ENCODE results near the gene MYO7A. TPM values are rescaled to one million over a fixed set of nuclear protein-coding genes. Genes with fewer than 3 reads are reported as not detected.
A peak's percentile ranks its signal among the peaks of the same experiment; 100 is the strongest.

Gene MYO7A
- total RNA-seq, 3 donors from 2014 or later (not counting 1 experiment from before 2014, with no cell fraction given): 0.20 to 1.1 (median 0.68) TPM

DNA sequence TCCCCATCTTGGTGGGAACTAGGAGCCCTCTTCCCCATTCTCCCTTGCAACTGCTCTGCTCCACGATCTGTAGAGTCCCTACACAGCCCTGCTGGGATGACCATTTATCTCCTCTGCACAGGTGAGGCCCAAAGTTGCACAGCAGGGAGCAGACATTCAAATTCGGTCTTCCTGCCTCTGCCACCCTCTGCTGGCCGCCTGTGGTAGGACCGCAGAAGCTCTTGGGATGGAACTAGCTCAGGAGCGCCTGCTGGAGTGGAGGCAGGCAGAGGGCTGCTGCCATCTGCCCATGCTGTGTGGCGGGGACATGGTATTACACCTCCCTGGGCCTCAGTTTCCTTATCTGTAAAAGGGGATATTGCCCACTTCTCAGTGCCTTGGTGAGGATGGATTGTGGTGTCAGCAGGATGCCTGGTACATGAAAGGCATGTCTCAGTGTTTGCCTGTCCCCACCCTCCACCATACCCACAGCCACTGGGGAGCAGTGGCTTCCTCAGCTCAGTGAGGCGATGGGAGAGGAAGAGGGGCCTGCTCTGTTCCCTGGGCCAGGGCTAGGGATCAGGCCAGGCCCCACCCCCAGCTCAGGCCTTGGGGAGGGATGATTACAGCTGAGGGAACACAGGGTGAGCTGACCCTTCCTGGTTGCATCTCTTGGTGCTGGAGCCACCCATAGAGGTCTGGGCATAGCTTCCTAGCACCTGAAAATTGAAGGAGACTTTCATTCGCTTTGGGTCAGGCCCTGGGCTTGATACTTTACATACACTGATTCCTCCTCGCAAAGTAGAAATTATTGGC, 36.7 kb upstream of the MYO7A start:
- H3K9me3 Mint-ChIP-seq: no peaks in the 10 kb centered on the region
- intact Hi-C loops (cut with micrococcal nuclease): loop anchor here (1.0 to 5.0 kb wide), 3 partner anchors 25 to 174 kb away; partner anchors contain the start of gene CAPN5
- DNase-seq (peak; percentile 76 to 87), ATAC-seq (peak; percentile 77 to 100 (median 98))
- TF ChIP-seq, protein P1, sequence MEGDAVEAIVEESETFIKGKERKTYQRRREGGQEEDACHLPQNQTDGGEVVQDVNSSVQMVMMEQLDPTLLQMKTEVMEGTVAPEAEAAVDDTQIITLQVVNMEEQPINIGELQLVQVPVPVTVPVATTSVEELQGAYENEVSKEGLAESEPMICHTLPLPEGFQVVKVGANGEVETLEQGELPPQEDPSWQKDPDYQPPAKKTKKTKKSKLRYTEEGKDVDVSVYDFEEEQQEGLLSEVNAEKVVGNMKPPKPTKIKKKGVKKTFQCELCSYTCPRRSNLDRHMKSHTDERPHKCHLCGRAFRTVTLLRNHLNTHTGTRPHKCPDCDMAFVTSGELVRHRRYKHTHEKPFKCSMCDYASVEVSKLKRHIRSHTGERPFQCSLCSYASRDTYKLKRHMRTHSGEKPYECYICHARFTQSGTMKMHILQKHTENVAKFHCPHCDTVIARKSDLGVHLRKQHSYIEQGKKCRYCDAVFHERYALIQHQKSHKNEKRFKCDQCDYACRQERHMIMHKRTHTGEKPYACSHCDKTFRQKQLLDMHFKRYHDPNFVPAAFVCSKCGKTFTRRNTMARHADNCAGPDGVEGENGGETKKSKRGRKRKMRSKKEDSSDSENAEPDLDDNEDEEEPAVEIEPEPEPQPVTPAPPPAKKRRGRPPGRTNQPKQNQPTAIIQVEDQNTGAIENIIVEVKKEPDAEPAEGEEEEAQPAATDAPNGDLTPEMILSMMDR (IDR thresholded peaks at IDR 0.05): peak; percentile 96
- Histone ChIP-seq H3K4me3 (ENCODE audit: low read length) (no peak overlapping the region), H3K27ac (ENCODE audit: low read length) (no peak overlapping the region), H3K36me3 (ENCODE audit: control insufficient read depth, insufficient read depth, low read length) (no peaks in the 10 kb centered on the region), H3K4me1 (ENCODE audit: control insufficient read depth, insufficient read depth, low read length) (no peaks in the 10 kb centered on the region), H3K9me3 (ENCODE audit: control insufficient read depth, insufficient read depth, low read length) (no peaks in the 10 kb centered on the region), H3K27me3 (ENCODE audit: control insufficient read depth, insufficient read depth, low read length) (no peaks in the 10 kb centered on the region)
- WGBS (ENCODE audit: insufficient coverage): 31% methylated on average over 9 of the region's 9 CpGs
- H3K4me3 Mint-ChIP-seq: no peak overlapping the region
- no peaks in the 10 kb centered on the region for H3K36me3 Mint-ChIP-seq
- H3K27ac Mint-ChIP-seq: no peak overlapping the region
- H3K4me1 Mint-ChIP-seq: peaks cover 5 to 8% of the 10 kb centered on the region in 2 donors
- no peaks in the 10 kb centered on the region for H3K27me3 Mint-ChIP-seq (ENCODE audit: low read depth in 2 of 2)

DNA sequence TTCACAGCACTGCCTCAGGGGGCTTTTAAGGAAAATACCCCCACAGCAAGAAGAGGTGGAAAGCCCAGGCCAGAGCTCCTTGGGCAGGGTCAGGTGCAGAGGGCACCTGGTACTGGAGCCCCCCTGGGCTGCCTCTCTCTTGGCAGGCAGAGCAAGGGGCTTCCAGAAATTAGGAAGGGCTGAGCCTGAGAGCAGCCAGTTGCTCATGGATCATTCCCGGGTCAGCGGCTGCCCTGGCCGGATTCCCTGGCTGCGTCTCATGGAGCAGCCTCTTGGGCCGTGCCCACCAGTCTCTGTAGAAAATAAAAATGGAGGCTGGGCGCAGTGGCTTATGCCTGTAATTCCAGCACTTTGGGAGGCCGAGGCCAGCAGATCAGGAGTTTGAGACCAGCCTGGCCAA, 35.7 kb upstream of the MYO7A start:
- H3K27ac Mint-ChIP-seq: no peak overlapping the region
- Histone ChIP-seq H3K27me3 (ENCODE audit: control insufficient read depth, insufficient read depth, low read length) (no peaks in the 10 kb centered on the region), H3K4me1 (ENCODE audit: control insufficient read depth, insufficient read depth, low read length) (no peaks in the 10 kb centered on the region), H3K27ac (ENCODE audit: low read length) (no peak overlapping the region), H3K36me3 (ENCODE audit: control insufficient read depth, insufficient read depth, low read length) (no peaks in the 10 kb centered on the region), H3K4me3 (ENCODE audit: low read length) (no peak overlapping the region), H3K9me3 (ENCODE audit: control insufficient read depth, insufficient read depth, low read length) (no peaks in the 10 kb centered on the region)
- no peaks in the 10 kb centered on the region for H3K27me3 Mint-ChIP-seq (ENCODE audit: low read depth in 2 of 2)
- H3K4me3 Mint-ChIP-seq: no peak overlapping the region
- 77% methylated on average over 6 of the region's 7 CpGs for WGBS (ENCODE audit: insufficient coverage)
- no peaks in the 10 kb centered on the region for H3K9me3 Mint-ChIP-seq
- TF ChIP-seq, protein P1 (IDR thresholded peaks at IDR 0.05): no peak
- ATAC-seq: no peak
- peaks cover 9 to 13% of the 10 kb centered on the region in 2 donors for H3K4me1 Mint-ChIP-seq
- intact Hi-C loops (cut with micrococcal nuclease): loop anchor here (5.0 kb wide), 1 partner anchor 175 kb away; no protein-coding TSS in a partner anchor
- H3K36me3 Mint-ChIP-seq: no peaks in the 10 kb centered on the region
- no peak for DNase-seq

DNA sequence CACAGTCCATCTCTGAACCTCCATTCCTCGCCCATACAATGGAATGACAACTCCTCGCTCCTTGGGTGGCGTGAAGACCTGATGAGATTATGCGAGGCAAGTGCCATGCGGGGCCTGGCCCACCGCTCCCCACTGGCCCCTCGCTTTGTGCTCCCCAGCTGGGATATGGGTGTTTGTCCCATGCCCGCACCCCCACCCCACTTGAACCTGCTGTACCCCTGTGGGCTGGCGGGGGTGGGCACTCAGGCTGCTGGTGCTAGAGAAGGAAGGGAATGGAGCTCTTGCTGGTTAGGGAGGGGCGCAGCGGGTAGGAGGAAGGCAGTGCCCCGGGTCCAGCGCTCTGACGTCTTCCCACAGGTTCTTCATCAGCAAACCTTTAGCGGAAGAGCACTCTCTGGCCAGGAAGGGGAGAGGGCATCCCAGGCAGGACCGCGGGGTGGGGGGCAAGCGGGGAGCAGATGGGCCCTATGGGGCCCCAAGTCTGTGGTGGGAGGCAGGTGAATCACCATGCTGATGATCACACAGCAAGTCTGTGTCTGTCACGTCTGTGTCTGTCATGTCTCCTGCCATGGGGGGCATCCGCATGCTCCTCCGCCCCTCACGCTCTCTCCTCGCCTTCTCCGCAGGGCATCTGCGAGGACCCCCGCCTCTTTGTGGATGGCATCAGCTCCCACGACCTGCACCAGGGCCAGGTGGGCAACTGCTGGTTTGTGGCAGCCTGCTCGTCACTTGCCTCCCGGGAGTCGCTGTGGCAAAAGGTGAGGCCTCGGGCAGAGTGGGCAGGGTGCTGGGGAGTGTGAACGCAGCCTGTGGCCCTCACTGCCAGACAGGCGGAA, 34.8 kb upstream of the MYO7A start:
- Histone ChIP-seq H3K27ac (ENCODE audit: low read length) (no peak overlapping the region), H3K9me3 (ENCODE audit: control insufficient read depth, insufficient read depth, low read length) (no peaks in the 10 kb centered on the region), H3K36me3 (ENCODE audit: control insufficient read depth, insufficient read depth, low read length) (no peaks in the 10 kb centered on the region), H3K27me3 (ENCODE audit: control insufficient read depth, insufficient read depth, low read length) (no peaks in the 10 kb centered on the region), H3K4me3 (ENCODE audit: low read length) (no peak overlapping the region), H3K4me1 (ENCODE audit: control insufficient read depth, insufficient read depth, low read length) (no peaks in the 10 kb centered on the region)
- no peak for ATAC-seq
- H3K9me3 Mint-ChIP-seq: no peaks in the 10 kb centered on the region
- peaks cover 9 to 13% of the 10 kb centered on the region in 2 donors for H3K4me1 Mint-ChIP-seq
- TF ChIP-seq, protein P1 (IDR thresholded peaks at IDR 0.05): no peak
- no peak overlapping the region for H3K27ac Mint-ChIP-seq
- WGBS (ENCODE audit: insufficient coverage): 89% methylated on average over 33 of the region's 33 CpGs
- H3K4me3 Mint-ChIP-seq: no peak overlapping the region
- DNase-seq: no peak
- intact Hi-C loops (cut with micrococcal nuclease): loop anchor here (5.0 kb wide), 1 partner anchor 176 kb away; no protein-coding TSS in a partner anchor
- H3K36me3 Mint-ChIP-seq: no peaks in the 10 kb centered on the region
- no peaks in the 10 kb centered on the region for H3K27me3 Mint-ChIP-seq (ENCODE audit: low read depth in 2 of 2)
